B cell (primary cell): Measurements from ENCODE around the gene ZNF709. TPM values are rescaled to one million over a fixed set of nuclear protein-coding genes. Genes with fewer than 3 reads are reported as not detected.

Experiments
- ATAC-seq: fragments of 200-7000 bp; cut with Tn5 transposase; one replicate; pipeline ENCODE4 v1.10.0; 2021; ENCODE audit warnings: low read depth, mild to moderate bottlenecking, moderate number of reproducible peaks, moderate library complexity
- CTCF ChIA-PET: fragments of 350-600 bp; sonication (Branson Sonifier 250); formaldehyde crosslinking; loops from one replicate; lab custom pipeline; 2021; ENCODE audit warnings: antibody characterized with exemption, inconsistent platforms; lab: Charles Lee
- POLR2A ChIA-PET: fragments of 350-600 bp; sonication (Branson Sonifier 250); formaldehyde crosslinking; loops from one replicate; lab custom pipeline; 2021; ENCODE audit warnings: antibody characterized with exemption; lab: Charles Lee
- DNase-seq: peaks from one replicate; pipeline ENCODE4 v3.0.0; 2013
- H2AFZ ChIP-seq: 2 replicates; pipeline ENCODE4 v1.6.1; 2012; ENCODE audit warnings: mild to moderate bottlenecking, low read depth, low read length; ENCODE audit not compliant: insufficient read depth, poor library complexity, severe bottlenecking
- H3K27ac ChIP-seq, 2 donors: 1 replicate in 1 of 2; 2 replicates in 1 of 2; pipeline ENCODE4 v1.5.1; 2012 to 2013; ENCODE audit warnings: low read length in 2 of 2, mild to moderate bottlenecking in 2 of 2, moderate library complexity in 1 of 2
- H3K27me3 ChIP-seq, 4 experiments: fragments of 200-600 bp in 1 of 4; sonication (generic) in 1 of 4; replicated peaks in 1 of 4; 1 replicate in 2 of 4; 2 replicates in 2 of 4; pipeline versions ENCODE4 v1.6.1 to v1.7.0; 2013 to 2016; ENCODE audit warnings: low read length in 3 of 4, mild to moderate bottlenecking in 2 of 4, mixed read lengths in 1 of 4, moderate library complexity in 1 of 4; ENCODE audit not compliant: insufficient read depth in 4 of 4, control insufficient read depth in 3 of 4; ENCODE audit errors: control extremely low read depth in 1 of 4
- H3K36me3 ChIP-seq, 2 experiments: replicated peaks in 1 of 2; 1 replicate in 1 of 2; 2 replicates in 1 of 2; pipeline versions ENCODE4 v1.6.1 to v1.7.1; 2013; ENCODE audit warnings: low read length in 1 of 2; ENCODE audit not compliant: insufficient read depth in 2 of 2, control insufficient read depth in 1 of 2; ENCODE audit errors: control extremely low read depth in 1 of 2, extremely low read depth in 1 of 2
- H3K4me1 ChIP-seq, 2 donors: fragments of 200-600 bp in 1 of 2; sonication (generic) in 1 of 2; 1 replicate in 1 of 2; 2 replicates in 1 of 2; pipeline versions ENCODE4 v1.5.1 to v1.6.1; 2013 to 2017; ENCODE audit warnings: low read length in 2 of 2; ENCODE audit not compliant: control insufficient read depth in 2 of 2, insufficient read depth in 2 of 2
- H3K4me2 ChIP-seq: replicated peaks from 2 replicates; pipeline ENCODE3; 2012; ENCODE audit warnings: mild to moderate bottlenecking, low read depth, low read length; ENCODE audit not compliant: poor library complexity, severe bottlenecking
- H3K4me3 ChIP-seq, 5 experiments: fragments of 200-600 bp in 1 of 5; sonication (generic) in 1 of 5; 1 replicate in 3 of 5; 2 replicates in 2 of 5; pipeline versions ENCODE4 v1.5.1 to v1.7.0; 2011 to 2016; ENCODE audit warnings: low read length in 4 of 5, mild to moderate bottlenecking in 4 of 5, low read depth in 2 of 5, control low read depth in 1 of 5, moderate library complexity in 1 of 5; ENCODE audit not compliant: insufficient read depth in 1 of 5; ENCODE audit errors: control extremely low read depth in 1 of 5, extremely low read depth in 1 of 5
- H3K79me2 ChIP-seq: fragments of 200-600 bp; sonication (generic); one replicate; pipeline ENCODE4 v1.6.0; 2016; ENCODE audit warnings: low read length; ENCODE audit not compliant: control insufficient read depth, insufficient read depth
- H3K9ac ChIP-seq: fragments of 200-600 bp; sonication (generic); 2 replicates; pipeline ENCODE4 v1.6.1; 2017; ENCODE audit warnings: mild to moderate bottlenecking, low read length, moderate library complexity
- H3K9me3 ChIP-seq, 3 donors: one replicate each; pipeline versions ENCODE4 v1.6.1 to v1.7.1; 2013; ENCODE audit warnings: low read length in 2 of 3; ENCODE audit not compliant: control insufficient read depth in 2 of 3, insufficient read depth in 1 of 3; ENCODE audit errors: control extremely low read depth in 1 of 3
- H4K20me1 ChIP-seq: 2 replicates; pipeline ENCODE4 v1.6.0; 2012; ENCODE audit warnings: mild to moderate bottlenecking, low read length; ENCODE audit not compliant: insufficient read depth, control insufficient read depth, poor library complexity, severe bottlenecking
- H3K27ac Mint-ChIP-seq: one replicate; pipeline ENCODE4 v1.8.0; 2021; ENCODE audit warnings: mixed read lengths
- H3K27me3 Mint-ChIP-seq: one replicate; pipeline ENCODE4 v1.8.0; 2021; ENCODE audit warnings: mixed read lengths
- H3K4me1 Mint-ChIP-seq: one replicate; pipeline ENCODE4 v1.8.0; 2021; ENCODE audit warnings: mixed read lengths
- H3K4me3 Mint-ChIP-seq: one replicate; pipeline ENCODE4 v1.8.0; 2021; ENCODE audit warnings: mixed read lengths
- H3K9me3 Mint-ChIP-seq: one replicate; pipeline ENCODE4 v1.8.0; 2022; ENCODE audit warnings: mixed read lengths; ENCODE audit not compliant: insufficient read depth
- EZH2 ChIP-seq: IDR thresholded peaks from 2 replicates; pipeline ENCODE4 v1.6.1; 2012; ENCODE audit warnings: borderline replicate concordance, low read depth, mild to moderate bottlenecking, moderate library complexity, low read length; ENCODE audit not compliant: insufficient read depth, poor library complexity, severe bottlenecking
- WGBS: methylation state at CpG from one replicate; pipeline ENCODE4 v1.1.5; 2013; ENCODE audit warnings: missing lambda C conversion rate; ENCODE audit not compliant: insufficient coverage; 5-methylcytosine and 5-hydroxymethylcytosine counted together
- intact Hi-C: fragments of 100-400 bp; cut with micrococcal nuclease; formaldehyde crosslinking; loops from one replicate; pipeline ENCODE4 v1.10.0; 2022
- polyA plus RNA-seq: library from polyadenylated mRNA; depleted of rRNA; stranded (reverse); fragments of >200 nt; gene quantifications from 2 replicates; pipeline ENCODE4 v1.2.3, GENCODE V29; 2012
- total RNA-seq, 2 donors: library from RNA; stranded (reverse); fragments of 120-200 nt in 1 of 2; gene quantifications; 1 replicate in 1 of 2; 2 replicates in 1 of 2; pipeline versions ENCODE4 v1.2.3 to v1.2.4, GENCODE V29; 2013 to 2022
- TF ChIP-seq, protein P1 (sequence below): fragments of 200-600 bp; IDR thresholded peaks from one replicate; pipeline ENCODE4 v1.8.0; 2022; ENCODE audit warnings: antibody characterized with exemption, mild to moderate bottlenecking

The ZNF709 gene
- total and polyA plus RNA-seq, 2 donors (not counting 1 experiment from before 2014, with no cell fraction given), result 1.7 to 8.4 TPM

DNA sequence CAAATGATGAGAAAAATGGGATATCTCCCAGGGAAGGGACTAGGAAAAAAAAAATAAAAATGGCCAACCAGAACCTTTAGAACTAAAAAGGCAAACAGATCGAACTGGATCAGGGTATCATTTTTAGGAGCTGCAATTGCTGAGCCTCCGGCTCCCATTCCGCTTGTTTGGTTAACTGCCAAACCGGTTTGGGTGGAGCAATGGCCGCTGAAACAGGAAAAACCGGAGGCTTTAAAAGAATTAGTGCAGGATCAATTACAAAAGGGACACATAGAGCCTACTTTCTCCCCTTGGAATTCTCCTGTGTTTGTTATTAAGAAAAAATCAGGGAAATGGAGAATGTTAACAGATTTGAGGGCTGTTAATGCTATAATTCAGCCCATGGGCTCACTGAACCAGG lies 31.1 kb downstream of the ZNF709 start:
- Mint-ChIP-seq H3K27me3 (no peaks in the 10 kb centered on the region), H3K9me3 (peaks cover 10% of the 10 kb centered on the region), H3K4me1 (no peaks in the 10 kb centered on the region), H3K4me3 (no peak overlapping the region), H3K27ac (no peak overlapping the region)
- Histone ChIP-seq H3K4me1 (no peaks in the 10 kb centered on the region), H3K79me2 (no peaks in the 10 kb centered on the region), H2AFZ (no peak overlapping the region), H3K9me3 (peaks cover 5 to 30% (median 16%) of the 10 kb centered on the region in 3 donors), H4K20me1 (no peaks in the 10 kb centered on the region), H3K36me3 (peaks cover 0 to 3% of the 10 kb centered on the region in 2 experiments), H3K27me3 (no peaks in the 10 kb centered on the region), H3K4me3 (no peak overlapping the region), H3K9ac (no peak overlapping the region), H3K4me2 (no peak overlapping the region), H3K27ac (no peak overlapping the region)
- no peak for ATAC-seq
- CTCF ChIA-PET, result no interaction called here
- DNase-seq, result no peak
- intact Hi-C loops, result no loop called here
- POLR2A ChIA-PET, result no interaction called here
- WGBS, result 95% methylated on average over 3 of the region's 6 CpGs
- TF ChIP-seq EZH2, result no peak
- TF ChIP-seq, protein P1, sequence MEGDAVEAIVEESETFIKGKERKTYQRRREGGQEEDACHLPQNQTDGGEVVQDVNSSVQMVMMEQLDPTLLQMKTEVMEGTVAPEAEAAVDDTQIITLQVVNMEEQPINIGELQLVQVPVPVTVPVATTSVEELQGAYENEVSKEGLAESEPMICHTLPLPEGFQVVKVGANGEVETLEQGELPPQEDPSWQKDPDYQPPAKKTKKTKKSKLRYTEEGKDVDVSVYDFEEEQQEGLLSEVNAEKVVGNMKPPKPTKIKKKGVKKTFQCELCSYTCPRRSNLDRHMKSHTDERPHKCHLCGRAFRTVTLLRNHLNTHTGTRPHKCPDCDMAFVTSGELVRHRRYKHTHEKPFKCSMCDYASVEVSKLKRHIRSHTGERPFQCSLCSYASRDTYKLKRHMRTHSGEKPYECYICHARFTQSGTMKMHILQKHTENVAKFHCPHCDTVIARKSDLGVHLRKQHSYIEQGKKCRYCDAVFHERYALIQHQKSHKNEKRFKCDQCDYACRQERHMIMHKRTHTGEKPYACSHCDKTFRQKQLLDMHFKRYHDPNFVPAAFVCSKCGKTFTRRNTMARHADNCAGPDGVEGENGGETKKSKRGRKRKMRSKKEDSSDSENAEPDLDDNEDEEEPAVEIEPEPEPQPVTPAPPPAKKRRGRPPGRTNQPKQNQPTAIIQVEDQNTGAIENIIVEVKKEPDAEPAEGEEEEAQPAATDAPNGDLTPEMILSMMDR, result no peak

DNA sequence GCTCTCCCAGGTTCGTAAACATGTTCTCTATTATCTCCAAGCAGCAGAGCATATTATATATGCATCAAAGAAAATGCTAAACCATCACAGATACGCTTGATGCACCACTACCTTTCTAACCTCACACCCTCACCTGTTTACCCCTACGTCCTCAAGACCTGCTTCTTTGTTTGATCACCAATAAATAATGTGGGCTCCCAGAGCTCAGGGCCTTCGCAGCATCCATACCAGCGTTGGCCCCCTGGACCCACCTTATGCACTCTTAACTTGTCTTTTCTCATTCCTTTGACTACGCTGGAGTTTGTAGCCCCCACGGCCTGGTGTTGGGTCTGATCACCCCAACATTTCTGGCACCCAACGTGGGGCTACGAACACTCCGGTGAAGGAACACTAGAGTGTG lies 33.8 kb downstream of the ZNF709 start:
- no peaks in the 10 kb centered on the region for H3K79me2 ChIP-seq
- ATAC-seq, result no peak
- no peak for DNase-seq
- no peak overlapping the region for H3K27ac Mint-ChIP-seq
- no peaks in the 10 kb centered on the region for H3K36me3 ChIP-seq
- no peak overlapping the region for H3K4me2 ChIP-seq
- H3K4me3 ChIP-seq, result no peak overlapping the region
- H2AFZ ChIP-seq, result no peak overlapping the region
- peaks cover 5 to 36% (median 16%) of the 10 kb centered on the region in 3 donors for H3K9me3 ChIP-seq
- 78% methylated on average over 10 of the region's 10 CpGs for WGBS
- POLR2A ChIA-PET, result no interaction called here
- no peak overlapping the region for H3K9ac ChIP-seq
- H3K4me1 ChIP-seq, result no peaks in the 10 kb centered on the region
- H3K9me3 Mint-ChIP-seq, result peaks cover 13% of the 10 kb centered on the region
- no peaks in the 10 kb centered on the region for H3K4me1 Mint-ChIP-seq
- H3K4me3 Mint-ChIP-seq, result no peak overlapping the region
- intact Hi-C loops, result no loop called here
- no peak overlapping the region for H3K27ac ChIP-seq
- no peak for TF ChIP-seq EZH2
- TF ChIP-seq, protein P1, result no peak
- no peaks in the 10 kb centered on the region for H4K20me1 ChIP-seq
- H3K27me3 Mint-ChIP-seq, result no peaks in the 10 kb centered on the region
- CTCF ChIA-PET, result interaction anchor here (0.6 kb wide), 1 partner anchor 488 kb away, joined by 3 read pairs; no protein-coding TSS in a partner anchor
- no peaks in the 10 kb centered on the region for H3K27me3 ChIP-seq
